ENCODE measurements around the gene RAPH1. TPM values are rescaled to one million over a fixed set of nuclear protein-coding genes. Genes with fewer than 3 reads are reported as not detected.

Gene RAPH1
- total RNA-seq, 1 donor from 2014 or later: 30.3 TPM

DNA sequence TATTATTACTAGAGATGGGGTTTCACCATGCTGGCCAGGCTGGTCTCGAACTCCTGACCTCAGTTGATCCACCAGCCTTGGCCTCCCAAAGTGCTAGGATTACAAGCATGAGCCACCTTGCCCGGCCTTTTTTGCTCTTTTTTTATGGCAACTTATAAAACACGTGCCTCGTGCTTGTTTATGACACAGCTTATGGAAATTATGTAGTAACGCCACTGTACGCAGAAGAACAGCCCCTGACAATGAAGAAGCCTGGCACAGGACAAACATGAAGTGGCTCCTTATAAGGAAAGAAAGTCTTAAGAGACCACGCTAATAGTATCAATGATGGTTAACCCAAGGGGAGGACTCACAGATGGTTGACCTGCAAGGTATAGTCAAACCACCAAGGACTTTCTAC is 37.2 kb upstream of the RAPH1 start:
- peaks cover 9% of the 10 kb centered on the region for H3K4me1 Mint-ChIP-seq
- no peaks in the 10 kb centered on the region for H3K9me3 Mint-ChIP-seq
- H3K27me3 Mint-ChIP-seq (ENCODE audit: low read depth): no peaks in the 10 kb centered on the region
- no peak for DNase-seq (ENCODE audit: low spot score in 2 of 2, unreplicated experiment in 2 of 2)
- H3K36me3 Mint-ChIP-seq: no peaks in the 10 kb centered on the region
- no peak overlapping the region for H3K27ac Mint-ChIP-seq
- H3K4me3 Mint-ChIP-seq: no peak overlapping the region
- TF ChIP-seq, protein P1, sequence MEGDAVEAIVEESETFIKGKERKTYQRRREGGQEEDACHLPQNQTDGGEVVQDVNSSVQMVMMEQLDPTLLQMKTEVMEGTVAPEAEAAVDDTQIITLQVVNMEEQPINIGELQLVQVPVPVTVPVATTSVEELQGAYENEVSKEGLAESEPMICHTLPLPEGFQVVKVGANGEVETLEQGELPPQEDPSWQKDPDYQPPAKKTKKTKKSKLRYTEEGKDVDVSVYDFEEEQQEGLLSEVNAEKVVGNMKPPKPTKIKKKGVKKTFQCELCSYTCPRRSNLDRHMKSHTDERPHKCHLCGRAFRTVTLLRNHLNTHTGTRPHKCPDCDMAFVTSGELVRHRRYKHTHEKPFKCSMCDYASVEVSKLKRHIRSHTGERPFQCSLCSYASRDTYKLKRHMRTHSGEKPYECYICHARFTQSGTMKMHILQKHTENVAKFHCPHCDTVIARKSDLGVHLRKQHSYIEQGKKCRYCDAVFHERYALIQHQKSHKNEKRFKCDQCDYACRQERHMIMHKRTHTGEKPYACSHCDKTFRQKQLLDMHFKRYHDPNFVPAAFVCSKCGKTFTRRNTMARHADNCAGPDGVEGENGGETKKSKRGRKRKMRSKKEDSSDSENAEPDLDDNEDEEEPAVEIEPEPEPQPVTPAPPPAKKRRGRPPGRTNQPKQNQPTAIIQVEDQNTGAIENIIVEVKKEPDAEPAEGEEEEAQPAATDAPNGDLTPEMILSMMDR (IDR thresholded peaks at IDR 0.05; ENCODE audit: unreplicated experiment): no peak

DNA sequence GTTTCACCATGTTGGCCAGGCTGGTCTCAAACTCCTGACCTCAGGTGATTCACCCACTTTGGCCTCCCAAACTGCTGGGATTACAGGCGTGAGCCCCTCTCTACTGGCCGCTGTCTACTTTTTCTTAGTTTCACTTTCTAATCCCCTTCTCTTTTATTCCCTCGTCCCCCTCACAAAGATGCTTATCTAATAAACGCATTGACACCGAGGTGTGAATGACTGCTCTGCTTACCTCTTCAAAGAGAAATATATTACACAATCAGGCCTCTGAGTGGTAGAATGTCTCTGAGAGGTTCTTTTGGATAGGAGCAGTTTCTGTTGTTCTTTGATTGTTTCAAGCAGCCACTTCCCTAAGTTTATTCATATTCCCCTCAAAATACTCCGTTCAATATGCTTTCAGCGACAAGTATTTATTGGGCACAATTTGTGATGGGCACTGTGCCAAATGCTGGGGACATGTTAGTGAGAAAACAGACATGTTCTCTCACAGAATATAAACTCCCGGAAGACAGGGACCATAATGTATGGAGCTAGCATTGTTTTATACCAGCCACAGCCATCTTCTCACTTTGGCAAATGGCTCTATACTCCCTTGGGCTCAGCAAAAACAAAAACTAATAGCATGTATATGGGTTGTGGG is 34.7 kb upstream of the RAPH1 start:
- Mint-ChIP-seq H3K27me3 (ENCODE audit: low read depth) (no peaks in the 10 kb centered on the region), H3K9me3 (no peaks in the 10 kb centered on the region), H3K4me1 (peaks cover 8% of the 10 kb centered on the region), H3K4me3 (no peak overlapping the region), H3K36me3 (no peaks in the 10 kb centered on the region), H3K27ac (no peak overlapping the region)
- TF ChIP-seq, protein P1 (IDR thresholded peaks at IDR 0.05; ENCODE audit: unreplicated experiment): no peak
- no peak for DNase-seq (ENCODE audit: low spot score in 2 of 2, unreplicated experiment in 2 of 2)

DNA sequence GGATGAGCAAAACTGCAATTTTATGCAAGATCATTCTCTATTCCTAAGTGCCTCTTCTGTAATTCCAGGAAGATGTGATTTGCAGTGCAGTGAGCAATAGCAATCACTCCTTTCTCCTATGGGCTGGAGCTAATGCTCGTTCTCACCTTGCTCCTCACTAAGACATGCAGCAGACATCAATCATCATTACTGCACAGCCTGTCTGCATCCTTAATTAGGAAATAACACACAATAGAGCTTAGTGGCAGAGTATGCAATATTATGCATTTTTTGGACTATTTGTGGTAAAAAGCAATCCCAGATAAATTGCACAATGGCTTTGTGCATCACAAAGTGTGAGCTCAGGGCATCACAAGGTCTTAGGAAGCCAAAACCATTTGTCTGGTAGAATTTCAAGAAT is 32.6 kb upstream of the RAPH1 start:
- H3K27me3 Mint-ChIP-seq (ENCODE audit: low read depth): no peaks in the 10 kb centered on the region
- H3K9me3 Mint-ChIP-seq: no peaks in the 10 kb centered on the region
- H3K4me3 Mint-ChIP-seq: no peak overlapping the region
- TF ChIP-seq, protein P1 (IDR thresholded peaks at IDR 0.05; ENCODE audit: unreplicated experiment): no peak
- no peak for DNase-seq (ENCODE audit: low spot score in 2 of 2, unreplicated experiment in 2 of 2)
- no peak overlapping the region for H3K27ac Mint-ChIP-seq
- peaks cover 2% of the 10 kb centered on the region for H3K4me1 Mint-ChIP-seq
- no peaks in the 10 kb centered on the region for H3K36me3 Mint-ChIP-seq

DNA sequence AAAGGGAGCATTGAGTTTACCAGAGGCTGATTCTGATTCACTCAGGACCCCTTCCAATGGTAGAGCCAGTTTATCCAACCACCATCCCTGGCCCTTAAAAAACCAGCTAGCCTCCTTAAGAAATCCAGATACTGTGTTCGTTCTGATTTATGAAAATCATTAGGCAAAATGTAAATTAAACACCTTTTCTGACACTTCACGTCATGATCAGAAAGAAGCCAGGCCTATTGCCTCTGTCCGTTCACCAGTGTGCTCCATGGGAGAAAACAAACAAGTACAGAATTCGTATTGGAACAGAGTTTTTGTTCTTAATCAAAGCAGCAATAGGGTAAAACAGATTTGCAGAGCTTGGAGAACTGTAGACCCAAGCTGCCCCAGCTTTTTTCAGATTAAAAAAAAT is 31.1 kb upstream of the RAPH1 start:
- Mint-ChIP-seq H3K36me3 (no peaks in the 10 kb centered on the region), H3K9me3 (no peaks in the 10 kb centered on the region), H3K4me3 (no peak overlapping the region), H3K27ac (no peak overlapping the region), H3K4me1 (peaks cover 4% of the 10 kb centered on the region), H3K27me3 (ENCODE audit: low read depth) (no peaks in the 10 kb centered on the region)
- TF ChIP-seq, protein P1 (IDR thresholded peaks at IDR 0.05; ENCODE audit: unreplicated experiment): no peak
- DNase-seq (ENCODE audit: low spot score in 2 of 2, unreplicated experiment in 2 of 2): no peak

DNA sequence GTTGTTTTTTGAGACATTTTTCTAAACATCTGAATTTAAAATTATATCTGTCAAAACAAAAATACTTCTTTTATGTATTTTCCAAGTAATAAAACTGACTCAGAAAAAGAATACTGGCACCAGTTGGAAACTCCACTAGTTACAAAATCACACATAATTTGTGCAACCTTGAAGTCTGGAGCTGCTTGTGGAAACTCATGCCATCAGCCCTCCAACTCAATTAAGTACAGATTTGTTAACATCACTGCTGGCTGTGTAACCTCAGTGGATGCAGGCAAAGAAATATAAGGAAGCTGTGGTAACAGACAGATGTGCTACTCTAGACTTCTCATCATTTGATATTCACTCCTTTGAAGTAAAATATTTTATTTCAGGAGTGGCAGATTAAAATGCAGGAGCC is 30.0 kb upstream of the RAPH1 start:
- Mint-ChIP-seq H3K27me3 (ENCODE audit: low read depth) (no peaks in the 10 kb centered on the region), H3K36me3 (no peaks in the 10 kb centered on the region), H3K27ac (no peak overlapping the region), H3K9me3 (no peaks in the 10 kb centered on the region), H3K4me1 (peaks cover 4% of the 10 kb centered on the region), H3K4me3 (no peak overlapping the region)
- DNase-seq (ENCODE audit: low spot score in 2 of 2, unreplicated experiment in 2 of 2): no peak
- TF ChIP-seq, protein P1 (IDR thresholded peaks at IDR 0.05; ENCODE audit: unreplicated experiment): no peak

DNA sequence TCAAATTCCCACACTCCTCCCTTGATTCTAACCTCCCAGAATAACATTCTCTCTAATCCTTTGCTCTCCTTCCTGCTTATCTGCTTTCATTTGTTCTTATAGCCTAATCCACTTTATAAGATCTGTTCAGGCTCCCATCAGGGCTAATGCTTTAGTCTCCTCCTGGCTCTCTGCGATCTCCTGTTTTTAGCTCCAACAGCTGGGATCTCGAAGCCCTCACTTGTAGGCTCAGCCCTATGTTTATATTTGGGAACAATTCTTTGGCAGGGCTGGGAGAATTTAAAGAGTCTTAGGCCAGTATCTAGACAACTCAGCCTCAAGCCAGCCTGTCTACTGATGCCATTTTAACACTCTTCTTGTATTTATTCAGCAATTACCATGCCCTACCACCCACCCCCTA is 27.2 kb upstream of the RAPH1 start:
- no peak overlapping the region for H3K27ac Mint-ChIP-seq
- H3K4me3 Mint-ChIP-seq: no peak overlapping the region
- H3K27me3 Mint-ChIP-seq (ENCODE audit: low read depth): no peaks in the 10 kb centered on the region

More for the DNA sequence above, 27.2 kb upstream of the RAPH1 start:
- no peaks in the 10 kb centered on the region for H3K36me3 Mint-ChIP-seq
- H3K9me3 Mint-ChIP-seq: no peaks in the 10 kb centered on the region
- TF ChIP-seq, protein P1 (IDR thresholded peaks at IDR 0.05; ENCODE audit: unreplicated experiment): no peak
- no peak for DNase-seq (ENCODE audit: low spot score in 2 of 2, unreplicated experiment in 2 of 2)
- H3K4me1 Mint-ChIP-seq: peaks cover 2% of the 10 kb centered on the region

Measured in mesothelial cell of epicardium (in vitro differentiated cells).